SK-N-SH treated with all-trans-retinoic acid at 6 μM for 48 hours (cell line): ENCODE measurements around the gene SLC2A6.

Experiments
- ATAC-seq: fragments of 200-7000 bp; cut with Tn5 transposase; 3 replicates; pipeline ENCODE4 v1.9.1; 2020; ENCODE audit warnings: mild to moderate bottlenecking, moderate library complexity
- ARNTL ChIP-seq: fragments of 450-650 bp; formaldehyde crosslinking; IDR thresholded peaks from 2 replicates; pipeline ENCODE4 v1.5.0; 2020; ENCODE audit warnings: low read depth, mild to moderate bottlenecking, moderate library complexity, borderline replicate concordance
- BACH2 ChIP-seq: fragments of 250-450 bp; sonication (Bioruptor Pico); IDR thresholded peaks from 2 replicates; pipeline ENCODE4 v1.9.0; 2021; ENCODE audit warnings: mild to moderate bottlenecking, borderline replicate concordance
- CREB5 ChIP-seq: fragments of 250-450 bp; sonication (Bioruptor Pico); IDR thresholded peaks from 2 replicates; pipeline ENCODE4 v1.5.1; 2020; ENCODE audit warnings: low read depth, mild to moderate bottlenecking, moderate library complexity
- CSDC2 ChIP-seq: fragments of 250-450 bp; sonication (Bioruptor Pico); IDR thresholded peaks from 2 replicates; pipeline ENCODE4 v1.5.0; 2020; ENCODE audit warnings: mild to moderate bottlenecking, moderate library complexity
- ESRRG ChIP-seq: fragments of 250-450 bp; sonication (Bioruptor Pico); IDR thresholded peaks from 2 replicates; pipeline ENCODE4 v1.6.1; 2021; ENCODE audit warnings: mild to moderate bottlenecking
- GLIS3 ChIP-seq: fragments of 250-450 bp; sonication (Bioruptor Pico); IDR thresholded peaks from 2 replicates; pipeline ENCODE4 v1.5.0; 2020; ENCODE audit warnings: mild to moderate bottlenecking, moderate library complexity
- ISL1 ChIP-seq: fragments of 250-450 bp; sonication (Bioruptor Pico); IDR thresholded peaks from 2 replicates; pipeline ENCODE4 v2.1.2; 2022; ENCODE audit warnings: mild to moderate bottlenecking, moderate library complexity
- OSR1 ChIP-seq: fragments of 250-450 bp; sonication (Bioruptor Pico); IDR thresholded peaks from 2 replicates; pipeline ENCODE4 v1.8.0; 2022; ENCODE audit warnings: moderate library complexity, mild to moderate bottlenecking, inconsistent platforms
- PATZ1 ChIP-seq: fragments of 250-450 bp; sonication (Bioruptor Pico); IDR thresholded peaks from 2 replicates; pipeline ENCODE4 v1.8.0; 2020; ENCODE audit warnings: mild to moderate bottlenecking, moderate library complexity, borderline replicate concordance
- POU6F1 ChIP-seq: fragments of 250-450 bp; sonication (Bioruptor Pico); IDR thresholded peaks from 2 replicates; pipeline ENCODE4 v1.8.0; 2021; ENCODE audit warnings: low read depth, mild to moderate bottlenecking, moderate library complexity, borderline replicate concordance
- PPARA ChIP-seq: fragments of 250-450 bp; sonication (Bioruptor Pico); IDR thresholded peaks from 2 replicates; pipeline ENCODE4 v1.5.0; 2020; ENCODE audit warnings: mild to moderate bottlenecking, borderline replicate concordance
- RARB ChIP-seq: fragments of 250-450 bp; sonication (Bioruptor Pico); IDR thresholded peaks from 2 replicates; pipeline ENCODE4 v1.8.0; 2021; ENCODE audit warnings: mild to moderate bottlenecking, moderate library complexity
- SNAI2 ChIP-seq: fragments of 250-450 bp; sonication (Bioruptor Pico); IDR thresholded peaks from 2 replicates; pipeline ENCODE4 v1.5.0; 2020; ENCODE audit warnings: mild to moderate bottlenecking, moderate library complexity
- TCF4 ChIP-seq: fragments of 250-450 bp; sonication (Bioruptor Pico); IDR thresholded peaks from 2 replicates; pipeline ENCODE4 v1.8.0; 2021; ENCODE audit warnings: mild to moderate bottlenecking, moderate library complexity, borderline replicate concordance
- TOX ChIP-seq: fragments of 250-450 bp; sonication (Bioruptor Pico); IDR thresholded peaks from 2 replicates; pipeline ENCODE4 v1.8.0; 2021; ENCODE audit warnings: mild to moderate bottlenecking, moderate library complexity, borderline replicate concordance
- ZC3H10 ChIP-seq: fragments of 250-450 bp; sonication (Bioruptor Pico); IDR thresholded peaks from 2 replicates; pipeline ENCODE4 v1.5.1; 2021; ENCODE audit warnings: mild to moderate bottlenecking, moderate library complexity
- ZFP3 ChIP-seq: fragments of 250-450 bp; sonication (Bioruptor Pico); IDR thresholded peaks from 2 replicates; pipeline ENCODE4 v1.5.0; 2020; ENCODE audit warnings: mild to moderate bottlenecking, moderate library complexity
- ZFP30 ChIP-seq: fragments of 450-650 bp; formaldehyde crosslinking; IDR thresholded peaks from 2 replicates; pipeline ENCODE4 v1.5.0; 2022; ENCODE audit warnings: mild to moderate bottlenecking, moderate library complexity
- ZNF565 ChIP-seq: fragments of 450-650 bp; formaldehyde crosslinking; conservative IDR thresholded peaks from 2 replicates; pipeline ENCODE4 v1.5.0; 2020; ENCODE audit warnings: low read depth, mild to moderate bottlenecking, moderate library complexity
- ZNF70 ChIP-seq: fragments of 450-650 bp; formaldehyde crosslinking; IDR thresholded peaks from 2 replicates; pipeline ENCODE4 v1.5.0; 2020; ENCODE audit warnings: mild to moderate bottlenecking, moderate library complexity
- ZNF8 ChIP-seq: fragments of 450-650 bp; formaldehyde crosslinking; IDR thresholded peaks from 2 replicates; pipeline ENCODE4 v1.5.0; 2020; ENCODE audit warnings: mild to moderate bottlenecking, moderate library complexity
- TF ChIP-seq, protein P1 (sequence below): fragments of 250-450 bp; sonication (Bioruptor Pico); IDR thresholded peaks from 2 replicates; pipeline ENCODE4 v1.5.1; 2021; ENCODE audit warnings: mild to moderate bottlenecking, moderate library complexity

SLC2A6 gene

DNA sequence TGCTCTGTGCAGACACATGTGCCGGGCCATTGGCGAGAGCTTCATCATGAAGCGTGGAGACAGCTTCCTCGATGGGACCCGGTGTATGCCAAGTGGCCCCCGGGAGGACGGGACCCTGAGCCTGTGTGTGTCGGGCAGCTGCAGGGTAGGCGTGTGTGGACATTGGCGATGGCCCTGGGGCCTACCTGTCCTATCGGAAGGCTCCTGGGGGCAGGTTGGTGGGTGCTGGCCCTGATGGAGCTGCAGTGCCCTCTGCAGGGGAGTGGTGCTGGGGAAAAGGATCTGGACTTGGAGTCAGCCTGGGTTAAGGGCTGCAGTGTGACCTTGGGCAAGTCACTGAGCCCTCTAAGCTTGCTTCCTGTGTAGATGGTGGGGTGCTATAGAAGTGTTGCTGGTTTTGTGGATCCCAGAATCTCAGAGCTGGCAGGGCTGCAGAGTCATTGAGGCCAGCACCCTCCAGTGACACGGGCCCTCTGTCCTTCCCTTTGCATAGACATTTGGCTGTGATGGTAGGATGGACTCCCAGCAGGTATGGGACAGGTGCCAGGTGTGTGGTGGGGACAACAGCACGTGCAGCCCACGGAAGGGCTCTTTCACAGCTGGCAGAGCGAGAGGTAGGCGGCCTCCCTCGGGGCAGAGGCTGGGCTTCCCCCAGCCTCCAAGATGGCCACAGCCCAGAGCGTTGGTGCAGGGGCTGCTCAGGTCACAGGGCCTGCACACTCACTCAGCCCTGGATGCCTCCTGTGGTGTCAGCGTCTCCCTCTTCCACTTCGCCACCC lies 41.0 kb downstream of the SLC2A6 start:
- no peak for TF ChIP-seq CREB5 (CRISPR knock-in tag)
- TF ChIP-seq ESRRG: no peak
- no peak for TF ChIP-seq ZNF8 (CRISPR knock-in tag)
- ATAC-seq: no peak

GRCh38 chr9:133436681-133437080 lies 42.2 kb downstream of the SLC2A6 start:
- TF ChIP-seq ZNF565 (CRISPR knock-in tag): no peak
- TF ChIP-seq ZNF8 (CRISPR knock-in tag): no peak
- TF ChIP-seq ARNTL: no peak
- no peak for TF ChIP-seq ZFP3 (CRISPR knock-in tag)
- TF ChIP-seq ISL1: no peak
- no peak for TF ChIP-seq ESRRG
- no peak for TF ChIP-seq SNAI2 (CRISPR knock-in tag)
- no peak for TF ChIP-seq BACH2 (CRISPR knock-in tag)
- TF ChIP-seq ZC3H10 (CRISPR knock-in tag): no peak
- TF ChIP-seq OSR1 (CRISPR knock-in tag): no peak
- no peak for TF ChIP-seq PPARA (CRISPR knock-in tag)
- TF ChIP-seq POU6F1: no peak
- ATAC-seq: no peak

GRCh38 chr9:133433351-133433843 lies 45.5 kb downstream of the SLC2A6 start:
- no peak for TF ChIP-seq ZFP30 (CRISPR knock-in tag)
- no peak for TF ChIP-seq GLIS3
- no peak for TF ChIP-seq ZC3H10 (CRISPR knock-in tag)
- no peak for TF ChIP-seq ZNF70 (CRISPR knock-in tag)
- no peak for TF ChIP-seq ISL1
- TF ChIP-seq ZNF565 (CRISPR knock-in tag): no peak
- TF ChIP-seq RARB (CRISPR knock-in tag): no peak
- TF ChIP-seq PATZ1 (CRISPR knock-in tag): no peak
- TF ChIP-seq ESRRG: no peak
- TF ChIP-seq ZNF8 (CRISPR knock-in tag): no peak
- no peak for TF ChIP-seq OSR1 (CRISPR knock-in tag)
- TF ChIP-seq BACH2 (CRISPR knock-in tag): no peak
- TF ChIP-seq TCF4 (CRISPR knock-in tag): no peak
- TF ChIP-seq TOX (CRISPR knock-in tag): no peak
- TF ChIP-seq CREB5 (CRISPR knock-in tag): no peak
- no peak for TF ChIP-seq SNAI2 (CRISPR knock-in tag)
- TF ChIP-seq CSDC2 (CRISPR knock-in tag): no peak
- TF ChIP-seq ZFP3 (CRISPR knock-in tag): no peak
- TF ChIP-seq, protein P1, sequence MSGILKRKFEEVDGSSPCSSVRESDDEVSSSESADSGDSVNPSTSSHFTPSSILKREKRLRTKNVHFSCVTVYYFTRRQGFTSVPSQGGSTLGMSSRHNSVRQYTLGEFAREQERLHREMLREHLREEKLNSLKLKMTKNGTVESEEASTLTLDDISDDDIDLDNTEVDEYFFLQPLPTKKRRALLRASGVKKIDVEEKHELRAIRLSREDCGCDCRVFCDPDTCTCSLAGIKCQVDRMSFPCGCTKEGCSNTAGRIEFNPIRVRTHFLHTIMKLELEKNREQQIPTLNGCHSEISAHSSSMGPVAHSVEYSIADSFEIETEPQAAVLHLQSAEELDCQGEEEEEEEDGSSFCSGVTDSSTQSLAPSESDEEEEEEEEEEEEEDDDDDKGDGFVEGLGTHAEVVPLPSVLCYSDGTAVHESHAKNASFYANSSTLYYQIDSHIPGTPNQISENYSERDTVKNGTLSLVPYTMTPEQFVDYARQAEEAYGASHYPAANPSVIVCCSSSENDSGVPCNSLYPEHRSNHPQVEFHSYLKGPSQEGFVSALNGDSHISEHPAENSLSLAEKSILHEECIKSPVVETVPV (CRISPR knock-in tag): no peak
- TF ChIP-seq, all 23 proteins: peak for 0
- no peak for ATAC-seq
